Left lung (tissue), 10 donors: ENCODE results near the gene MYRF. TPM values are rescaled to one million over a fixed set of nuclear protein-coding genes. Genes with fewer than 3 reads are reported as not detected.

Source experiments
- ATAC-seq: fragments of 200-7000 bp; cut with Tn5 transposase; one replicate; pipeline ENCODE4 v1.9.1; 2020; ENCODE audit warnings: moderate library complexity
- DNase-seq, 4 donors: peaks; one replicate each; pipeline ENCODE4 v3.0.0-alpha.2; 2013 to 2020
- H3K27ac ChIP-seq, 2 donors: fragments of 200-600 bp; sonication (generic) in 1 of 2; one replicate each; pipeline versions ENCODE4 v1.5.0 to v1.8.0; 2020 to 2021
- H3K27me3 ChIP-seq, 2 donors: fragments of 200-600 bp; sonication (generic) in 1 of 2; one replicate each; pipeline versions ENCODE4 v1.5.0 to v1.8.0; 2020 to 2021
- H3K36me3 ChIP-seq, 2 donors: fragments of 200-600 bp; sonication (generic) in 1 of 2; one replicate each; pipeline versions ENCODE4 v1.5.0 to v1.8.0; 2020 to 2021
- H3K4me1 ChIP-seq, 2 donors: fragments of 200-600 bp; one replicate each; pipeline ENCODE4 v1.8.0; 2021
- H3K4me3 ChIP-seq, 2 donors: fragments of 200-600 bp; sonication (generic) in 1 of 2; one replicate each; pipeline versions ENCODE4 v1.5.0 to v1.8.0; 2020 to 2021; ENCODE audit warnings: mild to moderate bottlenecking in 1 of 2
- H3K9me3 ChIP-seq, 2 donors: fragments of 200-600 bp; sonication (generic) in 1 of 2; one replicate each; pipeline versions ENCODE4 v1.5.0 to v1.8.0; 2020 to 2021
- CTCF ChIP-seq, 2 donors: fragments of 200-600 bp; sonication (generic) in 1 of 2; IDR thresholded peaks; one replicate each; pipeline versions ENCODE4 v1.5.0 to v1.8.0; 2021; ENCODE audit warnings: antibody characterized with exemption in 2 of 2
- intact Hi-C, 2 donors: fragments of 100-400 bp; cut with DNase I; formaldehyde crosslinking; loops; one replicate each; pipeline versions ENCODE4 v1.11.2 to v1.14.2; 2022
- polyA plus RNA-seq, 6 donors: library from polyadenylated mRNA; unstranded; fragments of 120-200 nt; gene quantifications; one replicate each; pipeline ENCODE4 v1.2.1, GENCODE V29; 2013; ENCODE audit not compliant: insufficient read length in 6 of 6
- total RNA-seq, 2 donors: library from RNA; stranded (reverse); fragmentation: NEBNext Ultra II Directional; extraction: Animal tissue kit (Norgen Biotek cat#: 25700); gene quantifications; one replicate each; pipeline ENCODE4 v1.2.1, GENCODE V29; 2021
- donor health status: DM: no; HTN: yes; CAD: no.
- donor health status: DM: no; HTN: no; CAD: no.

The MYRF gene
- total and polyA plus RNA-seq, 8 donors = 15.4 to 37.2 (median 29.9) TPM

DNA sequence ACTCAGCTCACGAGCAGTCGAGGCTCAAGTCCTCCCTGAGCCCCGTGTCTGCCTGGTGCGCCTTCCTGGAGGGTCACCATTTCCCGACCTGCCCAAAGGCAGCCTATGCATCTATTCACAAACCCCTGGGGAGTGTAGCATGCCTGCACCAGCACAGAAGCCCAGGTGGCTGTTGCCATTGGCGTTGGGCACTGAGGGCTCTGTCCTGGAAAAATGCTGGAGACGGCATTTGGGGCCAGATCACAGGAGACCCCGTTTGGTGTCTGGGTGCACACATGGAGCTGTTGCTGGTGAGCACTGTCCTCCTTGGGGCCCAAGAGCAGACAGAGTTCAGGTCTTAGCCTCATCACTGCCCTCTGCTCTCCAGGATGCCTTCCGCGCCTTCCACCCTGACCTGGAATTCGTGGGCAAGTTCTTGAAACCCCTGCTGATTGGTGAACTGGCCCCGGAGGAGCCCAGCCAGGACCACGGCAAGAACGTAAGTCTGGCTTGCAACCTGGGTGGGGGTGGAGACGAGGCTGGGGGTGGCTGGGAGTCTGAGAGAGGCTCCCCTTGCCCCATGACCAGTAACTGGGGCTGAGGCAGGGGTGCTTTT lies 85.1 kb downstream of the MYRF start:
- H3K4me3 ChIP-seq = no peak overlapping the region
- no peaks in the 10 kb centered on the region for H3K9me3 ChIP-seq
- intact Hi-C loops = no loop called here
- peaks cover 0 to 42% of the 10 kb centered on the region in 2 donors for H3K36me3 ChIP-seq
- no peak overlapping the region for H3K27ac ChIP-seq
- H3K4me1 ChIP-seq = peaks cover 0 to 27% of the 10 kb centered on the region in 2 donors
- ATAC-seq (no peak), DNase-seq (no peak)
- no peak for TF ChIP-seq CTCF (IDR thresholded peaks at IDR 0.05)
- H3K27me3 ChIP-seq = no peaks in the 10 kb centered on the region

Other genes with a start within 250 kb of the MYRF start
- 1 to 10 TPM in 1 of 2 donors, under 1 TPM in 1; 0.29 to 5.5 TPM for gene LRRC10B, start 243.9 kb upstream of the MYRF start, total RNA-seq
- gene LRRC10B, start 243.9 kb upstream of the MYRF start, polyA plus RNA-seq = 1 to 10 TPM in 4 of 6 donors, under 1 TPM in 2; 0.54 to 4.0 (median 1.9) TPM
- gene SYT7, start 171.6 kb upstream of the MYRF start, total RNA-seq = 1 to 10 TPM; 2.1 to 6.4 TPM
- 1 to 10 TPM; 6.1 to 8.4 (median 7.2) TPM for gene SYT7, start 171.6 kb upstream of the MYRF start, polyA plus RNA-seq
- 1 to 10 TPM; 4.2 to 4.3 TPM for gene DAGLA, start 72.2 kb upstream of the MYRF start, total RNA-seq
- 1 to 10 TPM; 2.2 to 4.3 (median 3.3) TPM for gene DAGLA, start 72.2 kb upstream of the MYRF start, polyA plus RNA-seq
- gene TMEM258, start 40.0 kb downstream of the MYRF start, total RNA-seq = 100 to 1,000 TPM; 129 to 136 TPM
- 100 to 1,000 TPM; 150 to 185 (median 168) TPM for gene TMEM258, start 40.0 kb downstream of the MYRF start, polyA plus RNA-seq
- gene FEN1, start 40.3 kb downstream of the MYRF start, total RNA-seq = 10 to 100 TPM; 13.9 to 23.1 TPM
- gene FEN1, start 40.3 kb downstream of the MYRF start, polyA plus RNA-seq = 10 to 100 TPM; 24.6 to 42.4 (median 27.3) TPM
- 100 to 1,000 TPM in 1 of 2 donors, 10 to 100 TPM in 1; 51.9 to 161 TPM for gene FADS1, start 64.4 kb downstream of the MYRF start, total RNA-seq
- gene FADS1, start 64.4 kb downstream of the MYRF start, polyA plus RNA-seq = 10 to 100 TPM; 21.5 to 41.7 (median 31.3) TPM
- gene FADS2, start 75.7 kb downstream of the MYRF start, total RNA-seq = 100 to 1,000 TPM; 153 to 295 TPM
- 100 to 1,000 TPM in 1 of 6 donors, 10 to 100 TPM in 5; 45.4 to 121 (median 85.6) TPM for gene FADS2, start 75.7 kb downstream of the MYRF start, polyA plus RNA-seq
- 10 to 100 TPM; 64.1 to 71.4 TPM for gene FADS3, start 138.9 kb downstream of the MYRF start, total RNA-seq
- gene FADS3, start 138.9 kb downstream of the MYRF start, polyA plus RNA-seq = 10 to 100 TPM in 5 of 6 donors, 1 to 10 TPM in 1; 8.3 to 14.0 (median 11.3) TPM
- 10 to 100 TPM; 10.8 to 13.3 TPM for gene RAB3IL1, start 164.9 kb downstream of the MYRF start, total RNA-seq
- gene RAB3IL1, start 164.9 kb downstream of the MYRF start, polyA plus RNA-seq = 10 to 100 TPM in 4 of 6 donors, 1 to 10 TPM in 2; 9.3 to 15.4 (median 10.8) TPM
- gene BEST1, start 197.7 kb downstream of the MYRF start, total RNA-seq = 10 to 100 TPM in 1 of 2 donors, 1 to 10 TPM in 1; 3.8 to 14.6 TPM
- 1 to 10 TPM; 4.4 to 7.1 (median 6.6) TPM for gene BEST1, start 197.7 kb downstream of the MYRF start, polyA plus RNA-seq
- gene FTH1, start 215.0 kb downstream of the MYRF start, total RNA-seq = 1,000 to 10,000 TPM; 3,536 to 5,494 TPM
- 1,000 to 10,000 TPM; 1,788 to 2,123 (median 2,057) TPM for gene FTH1, start 215.0 kb downstream of the MYRF start, polyA plus RNA-seq